Right atrium auricular region (tissue), 2 donors: ENCODE results near the gene SP2. TPM values are rescaled to one million over a fixed set of nuclear protein-coding genes. Genes with fewer than 3 reads are reported as not detected.

Experiments used
- DNase-seq: peaks from one replicate; pipeline ENCODE4 v3.0.0-alpha.2; 2019; ENCODE audit warnings: low spot score
- H3K27ac ChIP-seq, 2 donors: fragments of 200-600 bp; sonication (generic); 1 replicate in 1 of 2; 2 replicates in 1 of 2; pipeline ENCODE4 v1.5.1; 2016 to 2019
- H3K27me3 ChIP-seq, 2 donors: fragments of 200-600 bp; sonication (generic); one replicate each; pipeline versions ENCODE4 v1.5.1 to v1.6.0; 2017 to 2019
- H3K36me3 ChIP-seq: fragments of 200-600 bp; sonication (generic); one replicate; pipeline ENCODE4 v1.5.1; 2016
- H3K4me1 ChIP-seq, 2 donors: fragments of 200-600 bp; sonication (generic); one replicate each; pipeline versions ENCODE4 v1.5.1 to v1.6.0; 2017 to 2019
- H3K4me3 ChIP-seq, 2 donors: fragments of 200-600 bp; sonication (generic); 1 replicate in 1 of 2; 2 replicates in 1 of 2; pipeline ENCODE4 v1.5.1; 2017 to 2019; ENCODE audit warnings: mild to moderate bottlenecking in 1 of 2, moderate library complexity in 1 of 2
- H3K9me3 ChIP-seq, 2 donors: fragments of 200-600 bp; sonication (generic); one replicate each; pipeline ENCODE4 v1.5.1; 2019
- CTCF ChIP-seq, 2 donors: fragments of 200-600 bp; sonication (generic); IDR thresholded peaks; one replicate each; pipeline ENCODE4 v1.5.1; 2019; ENCODE audit warnings: antibody characterized with exemption in 2 of 2
- total RNA-seq, 2 donors: library from RNA; depleted of rRNA; stranded (reverse); fragments of >200 nt; gene quantifications; one replicate each; pipeline ENCODE4 v1.1.0, GENCODE V29; 2016

The SP2 gene
- total RNA-seq, 2 donors from 2014 or later: 11.7 to 12.8 TPM

- no peaks in the 10 kb centered on the region for H3K9me3 ChIP-seq
- TF ChIP-seq CTCF (IDR thresholded peaks at IDR 0.05): no peak
- DNase-seq: no peak
- peaks cover 0 to 14% of the 10 kb centered on the region in 2 donors for H3K4me1 ChIP-seq
- H3K4me3 ChIP-seq: no peak overlapping the region
- peaks cover 8% of the 10 kb centered on the region for H3K36me3 ChIP-seq
- H3K27ac ChIP-seq: no peak overlapping the region
- H3K27me3 ChIP-seq: no peaks in the 10 kb centered on the region
Observed at GRCh38 chr17:47952171-47953021, 56.4 kb downstream of the SP2 start.

GRCh38 chr17:47953909-47954308 is 57.9 kb downstream of the SP2 start:
- Histone ChIP-seq H3K27me3 (no peaks in the 10 kb centered on the region), H3K27ac (no peak overlapping the region), H3K4me3 (no peak overlapping the region), H3K9me3 (no peaks in the 10 kb centered on the region), H3K4me1 (peaks cover 0 to 12% of the 10 kb centered on the region in 2 donors), H3K36me3 (no peaks in the 10 kb centered on the region)
- DNase-seq: no peak
- TF ChIP-seq CTCF (IDR thresholded peaks at IDR 0.05): no peak

GRCh38 chr17:47955497-47956461 is 59.7 kb downstream of the SP2 start:
- no peaks in the 10 kb centered on the region for H3K27me3 ChIP-seq
- H3K27ac ChIP-seq: no peak overlapping the region
- no peaks in the 10 kb centered on the region for H3K4me1 ChIP-seq
- H3K9me3 ChIP-seq: no peaks in the 10 kb centered on the region
- H3K4me3 ChIP-seq: no peak overlapping the region
- no peak for DNase-seq
- H3K36me3 ChIP-seq: no peaks in the 10 kb centered on the region
- TF ChIP-seq CTCF (IDR thresholded peaks at IDR 0.05): no peak

- no peaks in the 10 kb centered on the region for H3K9me3 ChIP-seq
- no peak for TF ChIP-seq CTCF (IDR thresholded peaks at IDR 0.05)
- H3K36me3 ChIP-seq: no peaks in the 10 kb centered on the region
- no peaks in the 10 kb centered on the region for H3K27me3 ChIP-seq
- H3K27ac ChIP-seq: no peak overlapping the region
- no peaks in the 10 kb centered on the region for H3K4me1 ChIP-seq
- no peak overlapping the region for H3K4me3 ChIP-seq
- no peak for DNase-seq
Observed at GRCh38 chr17:47956791-47957590, 61.0 kb downstream of the SP2 start.
